HepG2 (cell line): Measurements from ENCODE around the gene KCNT2.

ENCODE experiments used
- EP300 ChIP-seq, 3 experiments: sonication (generic) in 1 of 3; formaldehyde crosslinking in 1 of 3; IDR thresholded peaks; 2 replicates each; pipeline versions ENCODE4 v1.5.1 to v1.6.1; 2011 to 2020; ENCODE audit warnings: low read depth in 2 of 3, low read length in 2 of 3, borderline replicate concordance in 1 of 3, improper control_type of control experiment in 1 of 3, mild to moderate bottlenecking in 1 of 3, missing genetic modification reagents in 1 of 3, moderate library complexity in 1 of 3
- EZH2 ChIP-seq: conservative IDR thresholded peaks from 2 replicates; pipeline ENCODE4 v1.6.1; 2012; ENCODE audit warnings: mild to moderate bottlenecking, low read depth, low read length, moderate library complexity
- HOXA5 ChIP-seq: sonication (generic); formaldehyde crosslinking; IDR thresholded peaks from 2 replicates; pipeline ENCODE4 v1.4.0; 2020; ENCODE audit warnings: missing genetic modification reagents
- IRF2 ChIP-seq: IDR thresholded peaks from 2 replicates; pipeline ENCODE4 v1.6.1; 2018; ENCODE audit warnings: missing genetic modification reagents, missing compliant biosample characterization
- MTA3 ChIP-seq: sonication (generic); formaldehyde crosslinking; IDR thresholded peaks from 2 replicates; pipeline ENCODE4 v1.4.0; 2020; ENCODE audit warnings: missing genetic modification reagents
- POLR2AphosphoS2 ChIP-seq: IDR thresholded peaks from 2 replicates; pipeline ENCODE4 v1.6.1; 2011; ENCODE audit warnings: low read depth, low read length, improper control_type of control experiment
- SMARCC2 ChIP-seq: fragments of 450-650 bp; IDR thresholded peaks from 2 replicates; pipeline ENCODE4 v1.6.1; 2017; ENCODE audit warnings: antibody characterized with exemption, mild to moderate bottlenecking
- TF ChIP-seq, protein P1 (sequence below), 2 experiments: IDR thresholded peaks; 2 replicates each; pipeline ENCODE4 v1.6.1; 2011 to 2012; ENCODE audit warnings: low read length in 2 of 2, borderline replicate concordance in 1 of 2, low read depth in 1 of 2, mild to moderate bottlenecking in 1 of 2, moderate library complexity in 1 of 2
- TF ChIP-seq, protein P2 (sequence below): sonication (generic); formaldehyde crosslinking; IDR thresholded peaks from 2 replicates; pipeline ENCODE4 v1.5.0; 2020; ENCODE audit warnings: mild to moderate bottlenecking, missing genetic modification reagents, moderate library complexity

DNA sequence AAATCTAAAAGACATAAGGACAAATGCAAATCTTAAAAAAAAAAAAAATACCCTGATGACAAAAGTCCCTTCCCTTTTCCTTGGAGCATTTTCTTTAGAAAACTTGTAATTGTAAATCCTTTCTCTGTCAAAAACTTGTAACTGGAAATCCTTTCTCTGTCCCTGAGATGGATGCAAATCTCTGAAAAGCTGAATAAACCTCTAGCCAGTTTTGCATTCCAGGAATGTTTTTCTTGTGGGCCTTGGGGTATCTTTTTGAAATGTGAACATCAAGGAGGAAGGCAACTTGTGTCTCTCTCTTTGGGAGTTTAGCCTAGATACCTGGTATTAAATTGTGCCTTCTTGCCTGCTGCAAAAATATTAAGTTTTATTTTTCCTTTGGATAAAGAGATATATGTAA, 305.3 kb downstream of the KCNT2 start:
- TF ChIP-seq POLR2AphosphoS2 (no peak), EP300 (IDR thresholded peaks at IDR 0.05; ENCODE audit: low read depth in 2 of 2, low read length in 2 of 2) (no peak), EP300 (CRISPR knock-in tag; IDR thresholded peaks at IDR 0.05; ENCODE audit: borderline replicate concordance) (no peak), IRF2 (CRISPR knock-in tag) (no peak), HOXA5 (CRISPR knock-in tag) (no peak), MTA3 (CRISPR knock-in tag) (no peak), SMARCC2 (no peak), EZH2 (no peak)
- TF ChIP-seq, protein P1, sequence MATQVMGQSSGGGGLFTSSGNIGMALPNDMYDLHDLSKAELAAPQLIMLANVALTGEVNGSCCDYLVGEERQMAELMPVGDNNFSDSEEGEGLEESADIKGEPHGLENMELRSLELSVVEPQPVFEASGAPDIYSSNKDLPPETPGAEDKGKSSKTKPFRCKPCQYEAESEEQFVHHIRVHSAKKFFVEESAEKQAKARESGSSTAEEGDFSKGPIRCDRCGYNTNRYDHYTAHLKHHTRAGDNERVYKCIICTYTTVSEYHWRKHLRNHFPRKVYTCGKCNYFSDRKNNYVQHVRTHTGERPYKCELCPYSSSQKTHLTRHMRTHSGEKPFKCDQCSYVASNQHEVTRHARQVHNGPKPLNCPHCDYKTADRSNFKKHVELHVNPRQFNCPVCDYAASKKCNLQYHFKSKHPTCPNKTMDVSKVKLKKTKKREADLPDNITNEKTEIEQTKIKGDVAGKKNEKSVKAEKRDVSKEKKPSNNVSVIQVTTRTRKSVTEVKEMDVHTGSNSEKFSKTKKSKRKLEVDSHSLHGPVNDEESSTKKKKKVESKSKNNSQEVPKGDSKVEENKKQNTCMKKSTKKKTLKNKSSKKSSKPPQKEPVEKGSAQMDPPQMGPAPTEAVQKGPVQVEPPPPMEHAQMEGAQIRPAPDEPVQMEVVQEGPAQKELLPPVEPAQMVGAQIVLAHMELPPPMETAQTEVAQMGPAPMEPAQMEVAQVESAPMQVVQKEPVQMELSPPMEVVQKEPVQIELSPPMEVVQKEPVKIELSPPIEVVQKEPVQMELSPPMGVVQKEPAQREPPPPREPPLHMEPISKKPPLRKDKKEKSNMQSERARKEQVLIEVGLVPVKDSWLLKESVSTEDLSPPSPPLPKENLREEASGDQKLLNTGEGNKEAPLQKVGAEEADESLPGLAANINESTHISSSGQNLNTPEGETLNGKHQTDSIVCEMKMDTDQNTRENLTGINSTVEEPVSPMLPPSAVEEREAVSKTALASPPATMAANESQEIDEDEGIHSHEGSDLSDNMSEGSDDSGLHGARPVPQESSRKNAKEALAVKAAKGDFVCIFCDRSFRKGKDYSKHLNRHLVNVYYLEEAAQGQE (IDR thresholded peaks at IDR 0.05; ENCODE audit: borderline replicate concordance in 1 of 2, low read depth in 1 of 2, low read length in 2 of 2), result no peak
- TF ChIP-seq, protein P2, sequence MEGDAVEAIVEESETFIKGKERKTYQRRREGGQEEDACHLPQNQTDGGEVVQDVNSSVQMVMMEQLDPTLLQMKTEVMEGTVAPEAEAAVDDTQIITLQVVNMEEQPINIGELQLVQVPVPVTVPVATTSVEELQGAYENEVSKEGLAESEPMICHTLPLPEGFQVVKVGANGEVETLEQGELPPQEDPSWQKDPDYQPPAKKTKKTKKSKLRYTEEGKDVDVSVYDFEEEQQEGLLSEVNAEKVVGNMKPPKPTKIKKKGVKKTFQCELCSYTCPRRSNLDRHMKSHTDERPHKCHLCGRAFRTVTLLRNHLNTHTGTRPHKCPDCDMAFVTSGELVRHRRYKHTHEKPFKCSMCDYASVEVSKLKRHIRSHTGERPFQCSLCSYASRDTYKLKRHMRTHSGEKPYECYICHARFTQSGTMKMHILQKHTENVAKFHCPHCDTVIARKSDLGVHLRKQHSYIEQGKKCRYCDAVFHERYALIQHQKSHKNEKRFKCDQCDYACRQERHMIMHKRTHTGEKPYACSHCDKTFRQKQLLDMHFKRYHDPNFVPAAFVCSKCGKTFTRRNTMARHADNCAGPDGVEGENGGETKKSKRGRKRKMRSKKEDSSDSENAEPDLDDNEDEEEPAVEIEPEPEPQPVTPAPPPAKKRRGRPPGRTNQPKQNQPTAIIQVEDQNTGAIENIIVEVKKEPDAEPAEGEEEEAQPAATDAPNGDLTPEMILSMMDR (CRISPR knock-in tag), result no peak
